SK-N-SH treated with all-trans-retinoic acid at 6 μM for 48 hours (cell line): ENCODE results near the gene GLRX3.

Source experiments
- RARB ChIP-seq: fragments of 250-450 bp; sonication (Bioruptor Pico); IDR thresholded peaks from 2 replicates; pipeline ENCODE4 v1.8.0; 2021; ENCODE audit warnings: mild to moderate bottlenecking, moderate library complexity
- ZFP30 ChIP-seq: fragments of 450-650 bp; formaldehyde crosslinking; IDR thresholded peaks from 2 replicates; pipeline ENCODE4 v1.5.0; 2022; ENCODE audit warnings: mild to moderate bottlenecking, moderate library complexity
- TF ChIP-seq, protein P1 (sequence below): fragments of 250-450 bp; sonication (Bioruptor Pico); IDR thresholded peaks from 2 replicates; pipeline ENCODE4 v1.8.0; 2020; ENCODE audit warnings: mild to moderate bottlenecking, moderate library complexity, borderline replicate concordance

DNA sequence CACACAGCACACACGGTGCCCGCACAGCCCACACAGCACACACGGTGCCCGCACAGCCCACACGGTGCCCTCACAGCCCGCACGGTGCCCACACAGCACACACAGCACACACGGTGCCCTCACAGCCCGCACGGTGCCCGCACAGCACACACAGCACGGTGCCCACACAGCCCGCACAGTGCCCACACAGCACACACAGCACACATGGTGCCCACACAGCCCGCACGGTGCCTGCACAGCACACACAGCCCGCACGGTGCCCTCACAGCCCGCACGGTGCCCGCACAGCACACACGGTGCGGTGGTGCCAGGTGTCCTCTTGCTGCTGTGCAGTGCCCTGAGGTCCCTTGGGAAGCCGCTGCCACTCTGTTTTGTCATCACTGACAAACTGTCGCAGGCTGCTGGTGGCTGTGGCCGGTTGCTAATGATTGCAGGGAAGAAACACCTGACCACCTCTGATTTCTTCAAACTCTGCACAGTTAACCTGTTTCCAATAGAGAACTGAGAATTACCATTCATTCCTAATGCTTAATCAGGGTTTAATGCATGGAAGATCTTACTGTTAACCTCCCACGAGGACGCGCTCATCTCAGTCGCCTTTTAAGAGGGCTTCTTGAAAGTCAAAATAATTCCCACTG is 66.9 kb downstream of the GLRX3 start:
- TF ChIP-seq ZFP30 (CRISPR knock-in tag) (no peak), RARB (CRISPR knock-in tag) (no peak)
- TF ChIP-seq, protein P1, sequence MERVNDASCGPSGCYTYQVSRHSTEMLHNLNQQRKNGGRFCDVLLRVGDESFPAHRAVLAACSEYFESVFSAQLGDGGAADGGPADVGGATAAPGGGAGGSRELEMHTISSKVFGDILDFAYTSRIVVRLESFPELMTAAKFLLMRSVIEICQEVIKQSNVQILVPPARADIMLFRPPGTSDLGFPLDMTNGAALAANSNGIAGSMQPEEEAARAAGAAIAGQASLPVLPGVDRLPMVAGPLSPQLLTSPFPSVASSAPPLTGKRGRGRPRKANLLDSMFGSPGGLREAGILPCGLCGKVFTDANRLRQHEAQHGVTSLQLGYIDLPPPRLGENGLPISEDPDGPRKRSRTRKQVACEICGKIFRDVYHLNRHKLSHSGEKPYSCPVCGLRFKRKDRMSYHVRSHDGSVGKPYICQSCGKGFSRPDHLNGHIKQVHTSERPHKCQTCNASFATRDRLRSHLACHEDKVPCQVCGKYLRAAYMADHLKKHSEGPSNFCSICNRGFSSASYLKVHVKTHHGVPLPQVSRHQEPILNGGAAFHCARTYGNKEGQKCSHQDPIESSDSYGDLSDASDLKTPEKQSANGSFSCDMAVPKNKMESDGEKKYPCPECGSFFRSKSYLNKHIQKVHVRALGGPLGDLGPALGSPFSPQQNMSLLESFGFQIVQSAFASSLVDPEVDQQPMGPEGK (CRISPR knock-in tag), result no peak
